HUES6 (cell line): Measurements from ENCODE around the gene UNK.

Source experiments
- H3K27ac ChIP-seq: 2 replicates; pipeline ENCODE4 v1.7.0; 2013; ENCODE audit warnings: low read depth, mild to moderate bottlenecking, low read length, inconsistent platforms
- H3K27me3 ChIP-seq: 2 replicates; pipeline ENCODE4 v1.6.1; 2013; ENCODE audit warnings: low read length; ENCODE audit not compliant: control insufficient read depth, insufficient read depth
- H3K36me3 ChIP-seq: 2 replicates; pipeline ENCODE4 v1.6.1; 2013; ENCODE audit warnings: low read length; ENCODE audit not compliant: control insufficient read depth, insufficient read depth
- H3K4me1 ChIP-seq: 2 replicates; pipeline ENCODE4 v1.6.1; 2013; ENCODE audit warnings: low read length; ENCODE audit not compliant: control insufficient read depth, insufficient read depth
- H3K4me3 ChIP-seq: 2 replicates; pipeline ENCODE4 v1.5.1; 2013; ENCODE audit warnings: low read depth, low read length
- H3K9ac ChIP-seq: one replicate; pipeline ENCODE4 v1.6.1; 2013; ENCODE audit warnings: mild to moderate bottlenecking, low read length
- H3K9me3 ChIP-seq: 2 replicates; pipeline ENCODE4 v1.6.1; 2013; ENCODE audit warnings: low read depth, low read length; ENCODE audit not compliant: control insufficient read depth, insufficient read depth

UNK gene

DNA sequence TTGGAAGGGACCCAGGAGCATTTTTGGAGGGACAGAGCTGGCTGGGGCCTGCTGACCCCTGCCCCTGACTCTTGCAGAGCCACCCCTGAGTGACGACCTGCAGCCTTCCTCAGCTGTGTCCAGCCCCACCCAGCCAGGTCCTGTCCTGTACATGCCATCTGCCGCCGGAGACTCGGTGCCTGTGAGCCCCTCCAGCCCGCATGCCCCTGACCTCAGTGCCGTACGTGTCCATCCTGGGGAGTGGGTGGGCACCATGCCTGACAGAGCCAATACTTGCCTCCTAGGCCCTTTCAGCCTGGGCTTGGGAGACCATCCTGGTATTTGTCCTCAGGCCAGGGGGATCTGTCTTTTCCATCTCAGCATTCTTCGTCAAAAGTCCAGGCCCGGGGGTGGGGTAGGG, 32.1 kb downstream of the UNK start:
- H3K4me1 ChIP-seq = no peaks in the 10 kb centered on the region
- H3K27ac ChIP-seq = no peak overlapping the region
- H3K9ac ChIP-seq = no peak overlapping the region
- H3K9me3 ChIP-seq = no peaks in the 10 kb centered on the region
- no peak overlapping the region for H3K4me3 ChIP-seq
- no peaks in the 10 kb centered on the region for H3K27me3 ChIP-seq
- H3K36me3 ChIP-seq = peaks cover 96% of the 10 kb centered on the region

DNA sequence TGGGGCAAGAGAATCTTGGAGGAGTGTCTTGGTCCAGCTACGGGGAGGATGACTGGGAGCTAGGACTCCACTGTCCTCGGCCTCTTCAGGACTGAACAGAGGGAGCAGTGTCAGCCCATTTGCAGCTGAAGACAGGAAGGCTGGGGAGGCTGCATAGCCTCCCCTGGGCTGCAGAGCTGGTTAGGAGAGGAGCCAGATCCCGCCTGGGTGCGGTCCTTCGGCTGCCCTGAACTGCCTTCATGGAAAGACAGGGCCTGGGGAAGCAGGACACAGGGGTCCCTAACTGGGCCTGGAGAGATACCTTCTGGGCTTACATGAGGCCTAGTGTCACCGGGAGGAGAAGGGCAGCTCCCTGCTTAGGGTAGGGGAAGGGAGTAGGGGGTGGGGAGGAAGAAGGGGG, 33.0 kb downstream of the UNK start:
- H3K4me1 ChIP-seq = no peaks in the 10 kb centered on the region
- H3K9me3 ChIP-seq = no peaks in the 10 kb centered on the region
- H3K4me3 ChIP-seq = no peak overlapping the region
- peaks cover 96% of the 10 kb centered on the region for H3K36me3 ChIP-seq
- no peak overlapping the region for H3K27ac ChIP-seq
- H3K9ac ChIP-seq = no peak overlapping the region
- no peaks in the 10 kb centered on the region for H3K27me3 ChIP-seq

DNA sequence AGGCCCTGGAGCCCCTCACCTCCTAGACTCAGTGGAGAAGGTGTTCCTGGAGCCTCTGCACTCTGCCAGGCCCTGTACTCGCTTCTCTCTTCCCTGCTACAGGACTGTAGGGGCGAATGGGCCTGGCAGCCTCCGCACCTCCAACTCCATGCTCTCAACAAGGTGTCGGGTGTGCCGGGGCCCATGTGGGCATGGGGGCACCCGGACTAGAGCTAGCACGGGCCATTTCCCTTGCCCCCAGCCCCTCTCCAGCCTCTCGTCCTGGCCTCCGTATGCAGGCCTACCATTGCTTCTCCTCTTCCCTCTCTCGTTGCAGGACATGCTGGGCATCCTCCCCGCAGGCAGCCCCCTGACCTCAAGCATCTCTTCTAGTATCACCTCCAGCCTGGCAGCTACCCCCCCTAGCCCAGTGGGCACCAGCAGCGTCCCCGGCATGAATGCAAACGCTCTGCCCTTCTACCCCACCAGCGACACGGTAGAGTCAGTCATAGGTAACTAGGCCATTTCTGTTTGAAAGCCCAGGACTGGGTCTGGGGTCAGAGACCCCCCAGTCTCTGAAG, 33.8 kb downstream of the UNK start:
- Histone ChIP-seq H3K4me3 (no peak overlapping the region), H3K27me3 (no peaks in the 10 kb centered on the region), H3K9ac (peak overlapping the region; percentile 30), H3K4me1 (no peaks in the 10 kb centered on the region), H3K27ac (no peak overlapping the region), H3K9me3 (no peaks in the 10 kb centered on the region), H3K36me3 (peaks cover 96% of the 10 kb centered on the region)

DNA sequence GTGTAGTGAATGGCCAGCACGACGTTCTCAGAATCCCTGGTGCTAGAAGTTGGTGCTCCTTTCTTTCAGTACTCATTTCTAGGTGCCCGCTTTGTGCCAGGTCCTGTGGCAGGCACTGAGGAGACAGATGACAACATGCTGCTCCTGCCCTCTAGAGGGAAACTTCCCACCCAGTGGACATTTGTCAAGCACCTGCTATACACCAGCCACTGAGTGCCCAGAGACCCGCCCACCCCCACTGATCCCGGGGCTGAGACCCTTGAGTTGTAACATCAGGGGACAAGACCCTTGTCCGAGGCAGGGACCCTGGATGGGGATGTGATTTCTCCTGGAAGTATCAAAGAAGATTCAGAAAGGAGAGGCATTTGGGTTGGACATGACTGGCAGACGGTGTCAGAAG, 34.5 kb downstream of the UNK start:
- Histone ChIP-seq H3K36me3 (peaks cover 96% of the 10 kb centered on the region), H3K27ac (no peak overlapping the region), H3K4me1 (no peaks in the 10 kb centered on the region), H3K9me3 (no peaks in the 10 kb centered on the region), H3K9ac (no peak overlapping the region), H3K4me3 (no peak overlapping the region), H3K27me3 (no peaks in the 10 kb centered on the region)

GRCh38 chr17:75819678-75820077, 35.1 kb downstream of the UNK start:
- H3K9ac ChIP-seq = no peak overlapping the region
- H3K27ac ChIP-seq = no peak overlapping the region
- no peaks in the 10 kb centered on the region for H3K9me3 ChIP-seq
- peaks cover 97% of the 10 kb centered on the region for H3K36me3 ChIP-seq
- no peaks in the 10 kb centered on the region for H3K27me3 ChIP-seq
- H3K4me3 ChIP-seq = no peak overlapping the region
- H3K4me1 ChIP-seq = no peaks in the 10 kb centered on the region

GRCh38 chr17:75820094-75821080, 35.8 kb downstream of the UNK start:
- Histone ChIP-seq H3K4me1 (no peaks in the 10 kb centered on the region), H3K9me3 (no peaks in the 10 kb centered on the region), H3K27me3 (no peaks in the 10 kb centered on the region), H3K36me3 (peaks cover 91% of the 10 kb centered on the region), H3K9ac (no peak overlapping the region), H3K27ac (no peak overlapping the region), H3K4me3 (no peak overlapping the region)

GRCh38 chr17:75821552-75821951, 36.9 kb downstream of the UNK start:
- H3K36me3 ChIP-seq = peaks cover 88% of the 10 kb centered on the region

GRCh38 chr17:75822119-75822799, 37.7 kb downstream of the UNK start:
- Histone ChIP-seq H3K27me3 (no peaks in the 10 kb centered on the region), H3K4me3 (no peak overlapping the region), H3K9me3 (no peaks in the 10 kb centered on the region), H3K9ac (no peak overlapping the region), H3K4me1 (peaks cover 9% of the 10 kb centered on the region), H3K36me3 (peaks cover 85% of the 10 kb centered on the region), H3K27ac (no peak overlapping the region)

More at GRCh38 chr17:75821552-75821951, 36.9 kb downstream of the UNK start:
- H3K27me3 ChIP-seq = no peaks in the 10 kb centered on the region
- H3K27ac ChIP-seq = no peak overlapping the region
- H3K9me3 ChIP-seq = no peaks in the 10 kb centered on the region
- no peak overlapping the region for H3K9ac ChIP-seq
- H3K4me1 ChIP-seq = 0 out of 2 replicates have a peak, but pooled peaks cover 2% of the 10 kb centered on the region
- no peak overlapping the region for H3K4me3 ChIP-seq

DNA sequence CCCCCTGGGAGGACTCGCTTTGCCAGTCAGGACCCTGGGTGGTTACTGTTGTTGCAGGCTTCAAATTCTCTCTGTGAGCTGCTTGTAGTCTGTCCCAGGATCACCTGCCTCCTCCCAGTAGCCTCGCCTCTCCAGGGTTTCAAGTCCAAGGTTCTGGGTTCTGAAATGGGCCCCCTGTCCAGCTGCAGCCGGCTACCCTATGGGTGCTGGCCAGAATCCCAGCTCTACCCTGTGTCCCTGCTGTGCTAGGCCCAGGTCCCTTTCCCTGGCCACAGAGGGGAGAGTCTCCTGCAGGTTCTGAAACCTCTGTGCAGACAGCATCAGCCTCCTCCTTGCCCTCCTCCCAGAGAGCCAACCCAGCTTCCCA, 38.2 kb downstream of the UNK start:
- no peak overlapping the region for H3K4me3 ChIP-seq
- peaks cover 79% of the 10 kb centered on the region for H3K36me3 ChIP-seq
- no peaks in the 10 kb centered on the region for H3K9me3 ChIP-seq
- no peak overlapping the region for H3K27ac ChIP-seq
- H3K4me1 ChIP-seq = peaks cover 12% of the 10 kb centered on the region
- no peak overlapping the region for H3K9ac ChIP-seq
- H3K27me3 ChIP-seq = no peaks in the 10 kb centered on the region

- Histone ChIP-seq H3K4me3 (no peak overlapping the region), H3K9me3 (no peaks in the 10 kb centered on the region), H3K27ac (no peak overlapping the region), H3K9ac (no peak overlapping the region), H3K4me1 (peaks cover 19% of the 10 kb centered on the region), H3K36me3 (peaks cover 73% of the 10 kb centered on the region), H3K27me3 (no peaks in the 10 kb centered on the region)
Observed at GRCh38 chr17:75823257-75824041, 38.8 kb downstream of the UNK start.
